ENCODE data around the gene DCAF5.

Gene DCAF5

GRCh38 chr14:69003626-69004025 is 149.3 kb downstream of the DCAF5 start:
- Histone ChIP-seq H3K27ac (no peak overlapping the region), H3K36me3 (no peaks in the 10 kb centered on the region), H3K4me3 (ENCODE audit: low read depth, low read length) (no peak overlapping the region), H3K27me3 (ENCODE audit: insufficient read depth, low read depth, severe bottlenecking) (no peaks in the 10 kb centered on the region), H3K9me3 (ENCODE audit: severe bottlenecking) (no peaks in the 10 kb centered on the region)
- no peak for DNase-seq
- TF ChIP-seq CTCF (IDR thresholded peaks at IDR 0.05; ENCODE audit: low read depth, low read length) = no peak

- peak; percentile 62 for TF ChIP-seq CTCF (IDR thresholded peaks at IDR 0.05; ENCODE audit: low read depth, low read length)
- Histone ChIP-seq H3K4me3 (ENCODE audit: low read depth, low read length) (no peak overlapping the region), H3K27me3 (ENCODE audit: insufficient read depth, low read depth, severe bottlenecking) (no peaks in the 10 kb centered on the region), H3K27ac (no peak overlapping the region), H3K36me3 (no peaks in the 10 kb centered on the region), H3K9me3 (ENCODE audit: severe bottlenecking) (no peaks in the 10 kb centered on the region)
- DNase-seq = peak; percentile 31
Measured at GRCh38 chr14:69002069-69002468, 150.8 kb downstream of the DCAF5 start.

GRCh38 chr14:69001375-69001774 is 151.5 kb downstream of the DCAF5 start:
- no peak for DNase-seq
- Histone ChIP-seq H3K36me3 (no peaks in the 10 kb centered on the region), H3K4me3 (ENCODE audit: low read depth, low read length) (no peak overlapping the region), H3K9me3 (ENCODE audit: severe bottlenecking) (no peaks in the 10 kb centered on the region), H3K27ac (no peak overlapping the region), H3K27me3 (ENCODE audit: insufficient read depth, low read depth, severe bottlenecking) (no peaks in the 10 kb centered on the region)
- TF ChIP-seq CTCF (IDR thresholded peaks at IDR 0.05; ENCODE audit: low read depth, low read length) = no peak
